ENCODE results near the gene FGF21. TPM values are rescaled to one million over a fixed set of nuclear protein-coding genes. Genes with fewer than 3 reads are reported as not detected.
"Not testable (repeated sequence)": the region's sequence is repeated elsewhere in the genome, so short reads cannot be mapped to it uniquely, and the experiment has no call there.

The FGF21 gene
- total and polyA plus RNA-seq, 2 experiments from 2014 or later, result not detected

GRCh38 chr19:48780631-48781391 lies 25.5 kb downstream of the FGF21 start:
- peak in 1 of 2 donors; percentile 65 for DNase-seq (ENCODE audit: low read depth in 1 of 2, low spot score in 1 of 2)
- Histone ChIP-seq H3K27ac (no peak overlapping the region), H3K4me3 (no peak overlapping the region), H3K9me3 (ENCODE audit: low read depth) (no peaks in the 10 kb centered on the region), H3K36me3 (no peaks in the 10 kb centered on the region), H3K27me3 (no peaks in the 10 kb centered on the region), H3K4me1 (ENCODE audit: low read depth) (no peaks in the 10 kb centered on the region)
- TF ChIP-seq CTCF (IDR thresholded peaks at IDR 0.05; ENCODE audit: low read depth, low read length), result no peak

GRCh38 chr19:48784527-48784926 lies 29.2 kb downstream of the FGF21 start:
- Histone ChIP-seq H3K4me1 (ENCODE audit: low read depth) (no peaks in the 10 kb centered on the region), H3K9me3 (ENCODE audit: low read depth) (no peaks in the 10 kb centered on the region), H3K27me3 (no peaks in the 10 kb centered on the region), H3K36me3 (no peaks in the 10 kb centered on the region), H3K27ac (no peak overlapping the region), H3K4me3 (no peak overlapping the region)
- DNase-seq (ENCODE audit: low read depth in 1 of 2, low spot score in 1 of 2), result peak; percentile 25 to 48
- peak; percentile 31 for TF ChIP-seq CTCF (IDR thresholded peaks at IDR 0.05; ENCODE audit: low read depth, low read length)

- H3K9me3 ChIP-seq (ENCODE audit: low read depth); DNase-seq (ENCODE audit: low read depth in 1 of 2, low spot score in 1 of 2); H3K36me3 ChIP-seq; H3K27ac ChIP-seq; H3K4me1 ChIP-seq (ENCODE audit: low read depth); H3K27me3 ChIP-seq; H3K4me3 ChIP-seq: not testable (repeated sequence)
These were observed 31.1 kb downstream of the FGF21 start for GRCh38 chr19:48786422-48786821.

- not testable (repeated sequence) for H3K9me3 ChIP-seq (ENCODE audit: low read depth); H3K36me3 ChIP-seq; H3K27me3 ChIP-seq; H3K4me3 ChIP-seq; H3K4me1 ChIP-seq (ENCODE audit: low read depth); DNase-seq (ENCODE audit: low read depth in 1 of 2, low spot score in 1 of 2); H3K27ac ChIP-seq
These were observed 32.0 kb downstream of the FGF21 start for GRCh38 chr19:48787331-48787730.

GRCh38 chr19:48793271-48793670 lies 37.9 kb downstream of the FGF21 start:
- no peaks in the 10 kb centered on the region for H3K36me3 ChIP-seq
- no peaks in the 10 kb centered on the region for H3K9me3 ChIP-seq (ENCODE audit: low read depth)
- TF ChIP-seq CTCF (IDR thresholded peaks at IDR 0.05; ENCODE audit: low read depth, low read length), result no peak
- no peak overlapping the region for H3K4me3 ChIP-seq
- no peak for DNase-seq (ENCODE audit: low read depth in 1 of 2, low spot score in 1 of 2)
- no peak overlapping the region for H3K27ac ChIP-seq
- H3K27me3 ChIP-seq, result no peaks in the 10 kb centered on the region
- H3K4me1 ChIP-seq (ENCODE audit: low read depth), result no peaks in the 10 kb centered on the region

- no peaks in the 10 kb centered on the region for H3K9me3 ChIP-seq (ENCODE audit: low read depth)
- H3K4me1 ChIP-seq (ENCODE audit: low read depth), result no peaks in the 10 kb centered on the region
- H3K4me3 ChIP-seq, result no peak overlapping the region
- DNase-seq (ENCODE audit: low read depth in 1 of 2, low spot score in 1 of 2), result no peak
- no peaks in the 10 kb centered on the region for H3K36me3 ChIP-seq
- H3K27me3 ChIP-seq, result no peaks in the 10 kb centered on the region
- no peak for TF ChIP-seq CTCF (IDR thresholded peaks at IDR 0.05; ENCODE audit: low read depth, low read length)
- H3K27ac ChIP-seq, result no peak overlapping the region
These were observed 39.0 kb downstream of the FGF21 start for GRCh38 chr19:48794291-48794690.

All from cardiac muscle cell (in vitro differentiated cells and primary cell).